ENCODE measurements around the gene TMEM167B.

Gene TMEM167B

DNA sequence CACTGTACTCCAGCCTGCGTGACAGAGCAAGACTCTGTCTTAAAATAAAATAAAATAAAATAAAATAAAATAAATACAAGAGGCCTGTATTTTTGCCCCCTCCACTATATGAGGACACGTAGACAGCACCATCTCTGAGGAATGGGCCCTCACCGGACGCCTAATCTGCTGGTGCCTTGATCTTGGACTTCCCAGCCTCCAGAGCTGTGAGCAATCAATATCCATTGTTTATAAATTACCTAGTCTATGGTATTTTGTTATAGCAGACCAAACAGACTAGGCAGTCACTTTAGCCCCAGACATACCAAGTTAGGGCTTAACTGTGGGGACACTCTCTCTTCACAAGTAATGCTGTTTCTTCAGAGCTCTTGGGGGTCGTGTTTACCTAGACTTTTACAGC lies 29.8 kb downstream of the TMEM167B start:
- DNase-seq (ENCODE audit: low read depth in 2 of 2) = no peak
- TF ChIP-seq, protein P1, sequence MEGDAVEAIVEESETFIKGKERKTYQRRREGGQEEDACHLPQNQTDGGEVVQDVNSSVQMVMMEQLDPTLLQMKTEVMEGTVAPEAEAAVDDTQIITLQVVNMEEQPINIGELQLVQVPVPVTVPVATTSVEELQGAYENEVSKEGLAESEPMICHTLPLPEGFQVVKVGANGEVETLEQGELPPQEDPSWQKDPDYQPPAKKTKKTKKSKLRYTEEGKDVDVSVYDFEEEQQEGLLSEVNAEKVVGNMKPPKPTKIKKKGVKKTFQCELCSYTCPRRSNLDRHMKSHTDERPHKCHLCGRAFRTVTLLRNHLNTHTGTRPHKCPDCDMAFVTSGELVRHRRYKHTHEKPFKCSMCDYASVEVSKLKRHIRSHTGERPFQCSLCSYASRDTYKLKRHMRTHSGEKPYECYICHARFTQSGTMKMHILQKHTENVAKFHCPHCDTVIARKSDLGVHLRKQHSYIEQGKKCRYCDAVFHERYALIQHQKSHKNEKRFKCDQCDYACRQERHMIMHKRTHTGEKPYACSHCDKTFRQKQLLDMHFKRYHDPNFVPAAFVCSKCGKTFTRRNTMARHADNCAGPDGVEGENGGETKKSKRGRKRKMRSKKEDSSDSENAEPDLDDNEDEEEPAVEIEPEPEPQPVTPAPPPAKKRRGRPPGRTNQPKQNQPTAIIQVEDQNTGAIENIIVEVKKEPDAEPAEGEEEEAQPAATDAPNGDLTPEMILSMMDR (IDR thresholded peaks at IDR 0.05; ENCODE audit: low read depth, low read length) = no peak
- H3K4me3 ChIP-seq (replicated peaks in 1 of 2; ENCODE audit: low read depth in 2 of 2, low read length in 2 of 2) = no peak overlapping the region

DNA sequence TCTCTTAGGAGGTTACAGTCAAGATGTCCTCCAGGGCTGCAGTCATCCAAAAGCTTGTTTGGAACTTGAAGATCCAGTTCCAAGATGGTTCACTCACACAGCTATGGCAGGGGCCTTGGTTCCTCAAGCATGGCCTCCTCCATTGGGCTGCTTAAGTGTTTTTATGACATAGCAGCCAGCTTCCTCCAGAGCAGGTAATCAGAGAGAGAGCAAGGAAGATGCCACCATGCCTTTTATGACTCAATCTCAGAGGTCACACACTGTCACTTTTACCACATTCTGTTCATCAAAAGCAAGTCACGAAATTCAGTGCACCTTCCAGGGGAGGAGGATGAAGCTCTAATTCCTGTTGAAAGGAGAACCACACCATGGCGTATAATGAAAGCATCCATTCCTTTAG lies 40.5 kb downstream of the TMEM167B start:
- DNase-seq (ENCODE audit: low read depth in 2 of 2) = no peak
- TF ChIP-seq, protein P1 (IDR thresholded peaks at IDR 0.05; ENCODE audit: low read depth, low read length) = no peak
- no peak overlapping the region for H3K4me3 ChIP-seq (replicated peaks in 1 of 2; ENCODE audit: low read depth in 2 of 2, low read length in 2 of 2)

DNA sequence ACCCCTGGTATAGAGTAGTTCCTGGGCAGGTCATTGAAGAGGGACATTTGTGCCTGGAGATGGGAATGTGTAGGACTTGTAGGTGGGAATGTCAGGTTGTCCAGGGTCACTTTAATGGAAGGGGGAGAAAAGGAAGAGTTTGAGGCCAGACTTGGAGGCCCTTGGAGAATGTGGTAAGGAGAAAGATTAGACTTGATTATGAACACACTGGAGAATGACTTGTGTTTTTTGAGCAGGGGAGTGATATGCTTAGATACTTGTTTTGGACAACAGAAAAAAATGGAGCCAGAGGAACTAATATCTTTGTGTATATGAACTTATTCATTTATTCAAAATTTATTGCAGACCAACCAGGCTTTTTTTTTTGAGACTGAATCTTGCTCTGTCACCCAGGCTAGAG lies 41.2 kb downstream of the TMEM167B start:
- DNase-seq (ENCODE audit: low read depth in 2 of 2) = no peak

DNA sequence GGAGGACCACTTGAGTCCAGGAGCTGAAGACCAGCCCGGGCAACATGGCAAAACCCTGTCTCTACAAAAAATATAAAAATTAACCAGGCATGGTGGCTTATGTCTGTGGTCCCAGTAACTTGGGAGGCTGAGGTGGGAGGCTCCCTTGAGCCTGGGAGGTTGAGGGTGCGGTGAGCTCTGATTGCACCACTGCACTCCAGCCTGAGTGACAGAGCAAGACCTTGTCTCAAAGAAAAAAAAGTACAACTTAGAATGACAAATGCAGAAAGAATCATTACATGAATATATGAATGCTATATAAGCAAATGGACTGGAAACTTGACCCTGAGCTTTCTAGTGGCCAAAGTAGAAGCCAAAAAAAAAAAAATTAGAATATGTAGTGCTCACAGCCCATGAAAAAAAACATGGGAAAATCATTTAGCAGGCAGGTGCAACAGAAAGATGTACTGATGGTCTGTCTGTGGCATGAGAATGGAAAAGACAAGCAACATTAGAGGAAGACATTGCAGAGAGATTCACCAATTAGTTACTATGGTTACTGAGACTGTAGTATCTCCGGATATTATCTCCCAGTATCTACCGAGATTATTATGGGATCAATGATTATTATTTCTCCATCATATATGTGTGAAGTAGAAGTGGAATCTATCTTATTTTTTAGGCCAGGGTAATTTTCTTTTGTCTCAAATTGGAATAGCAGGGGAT lies 42.6 kb downstream of the TMEM167B start:
- DNase-seq (ENCODE audit: low read depth in 2 of 2) = no peak
- H3K4me3 ChIP-seq (replicated peaks in 1 of 2; ENCODE audit: low read depth in 2 of 2, low read length in 2 of 2) = no peak overlapping the region
- TF ChIP-seq, protein P1 (IDR thresholded peaks at IDR 0.05; ENCODE audit: low read depth, low read length) = no peak

More for the DNA sequence above, 41.2 kb downstream of the TMEM167B start:
- H3K4me3 ChIP-seq (replicated peaks in 1 of 2; ENCODE audit: low read depth in 2 of 2, low read length in 2 of 2) = no peak overlapping the region
- TF ChIP-seq, protein P1 (IDR thresholded peaks at IDR 0.05; ENCODE audit: low read depth, low read length) = no peak

DNA sequence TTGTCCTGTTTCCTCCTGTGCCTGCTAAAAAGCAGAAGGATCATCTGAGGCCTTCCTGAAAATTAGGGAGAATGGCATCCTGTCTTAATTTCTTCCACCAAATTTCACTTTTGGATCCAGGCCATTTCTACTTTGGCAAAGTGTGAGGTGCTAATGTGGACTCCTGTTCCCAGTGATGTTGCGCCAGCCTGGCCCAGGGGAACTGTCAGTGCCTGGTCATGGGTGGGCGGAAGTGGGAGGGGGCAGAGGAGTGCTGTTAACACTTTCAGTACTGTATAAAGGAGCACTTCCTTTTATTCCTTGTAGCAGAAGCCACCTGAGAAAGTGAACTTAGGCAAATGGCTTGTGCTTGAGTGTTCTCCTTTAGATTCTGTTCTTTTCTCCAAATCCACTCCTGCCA lies 43.3 kb downstream of the TMEM167B start:
- no peak overlapping the region for H3K4me3 ChIP-seq (replicated peaks in 1 of 2; ENCODE audit: low read depth in 2 of 2, low read length in 2 of 2)
- TF ChIP-seq, protein P1 (IDR thresholded peaks at IDR 0.05; ENCODE audit: low read depth, low read length) = no peak
- DNase-seq (ENCODE audit: low read depth in 2 of 2) = peak in 1 of 2 donors; percentile 28

DNA sequence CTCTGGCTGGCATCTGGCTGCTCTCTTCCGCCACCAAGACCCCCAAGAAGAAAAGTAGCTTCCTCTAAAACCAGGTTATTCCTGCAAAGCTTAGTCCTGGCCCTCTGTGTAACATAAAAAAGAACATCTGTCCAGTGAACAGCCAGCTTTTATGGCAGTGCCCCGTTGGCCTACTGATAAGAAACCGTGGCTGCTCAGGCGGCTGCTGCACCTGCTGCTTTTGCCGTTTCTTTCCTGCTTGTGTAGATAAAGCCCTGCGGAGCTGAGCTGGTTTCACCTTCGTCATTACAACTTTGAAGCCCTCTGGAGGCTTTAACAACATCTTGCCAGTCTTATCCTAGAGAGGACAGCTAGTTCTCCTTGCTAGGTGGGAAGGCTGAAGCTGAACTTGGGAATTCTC lies 43.9 kb downstream of the TMEM167B start:
- DNase-seq (ENCODE audit: low read depth in 2 of 2) = no peak
- no peak overlapping the region for H3K4me3 ChIP-seq (replicated peaks in 1 of 2; ENCODE audit: low read depth in 2 of 2, low read length in 2 of 2)
- TF ChIP-seq, protein P1 (IDR thresholded peaks at IDR 0.05; ENCODE audit: low read depth, low read length) = no peak

DNA sequence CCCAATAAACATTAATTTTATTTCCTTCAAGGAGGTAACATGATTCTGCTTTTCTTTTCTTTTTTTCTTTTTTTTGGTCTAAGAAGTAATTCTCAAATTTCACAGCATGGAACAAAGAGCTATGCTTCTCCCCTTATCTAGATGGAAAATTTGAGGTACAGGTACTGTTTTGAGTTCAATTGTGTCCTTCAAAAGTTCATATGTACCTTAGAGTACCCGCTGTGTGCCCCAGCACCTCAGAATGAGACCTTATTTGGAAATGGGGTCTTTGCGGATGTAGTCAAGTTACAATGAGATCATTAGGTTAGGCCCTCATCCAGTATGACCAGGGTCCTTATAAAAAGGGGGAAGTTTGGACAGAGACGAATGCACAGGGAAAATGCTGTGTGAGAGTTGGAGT lies 45.4 kb downstream of the TMEM167B start:
- DNase-seq (ENCODE audit: low read depth in 2 of 2) = no peak
- H3K4me3 ChIP-seq (replicated peaks in 1 of 2; ENCODE audit: low read depth in 2 of 2, low read length in 2 of 2) = no peak overlapping the region
- TF ChIP-seq, protein P1 (IDR thresholded peaks at IDR 0.05; ENCODE audit: low read depth, low read length) = no peak
